Peyer's patch (tissue), 4 donors: ENCODE results near the gene DIS3L.

Experiments
- CTCF ChIP-seq, 6 experiments: fragments of 450-650 bp in 4 of 6; fragments of 200-600 bp in 2 of 6; sonication (generic) in 1 of 6; IDR thresholded peaks; one replicate each; pipeline ENCODE4 v1.5.1; 2017 to 2019; ENCODE audit warnings: antibody characterized with exemption in 6 of 6, mild to moderate bottlenecking in 3 of 6, moderate library complexity in 1 of 6
- POLR2A ChIP-seq, 2 donors: fragments of 450-650 bp; IDR thresholded peaks; one replicate each; pipeline ENCODE4 v1.5.1; 2017; ENCODE audit warnings: antibody characterized with exemption in 2 of 2, mild to moderate bottlenecking in 2 of 2, moderate library complexity in 2 of 2

- no peak for TF ChIP-seq CTCF (IDR thresholded peaks at IDR 0.05)
- TF ChIP-seq POLR2A (IDR thresholded peaks at IDR 0.05) = no peak
Observed at GRCh38 chr15:66296186-66296585, 2.8 kb downstream of the DIS3L start.
